Activated naive CD4-positive, alpha-beta T cell treated with anti-CD3 and anti-CD28 coated beads, Interleukin-2, amount 10 ng/mL, durations not matched to agents 7 days and 5 days (primary cell): ENCODE data around the gene ENTHD1.

Experiments
- CTCF ChIA-PET: fragments of 350-600 bp; sonication (Branson Sonifier 250); formaldehyde crosslinking; loops from one replicate; lab custom pipeline; 2021; ENCODE audit warnings: antibody characterized with exemption; lab: Charles Lee
- DNase-seq: peaks from one replicate; pipeline ENCODE4 v3.0.0-alpha.2; 2020
- H3K27ac Mint-ChIP-seq: one replicate; pipeline ENCODE4 v1.8.0; 2021; ENCODE audit warnings: mild to moderate bottlenecking, moderate library complexity, mixed read lengths
- H3K27me3 Mint-ChIP-seq: one replicate; pipeline ENCODE4 v1.8.0; 2021; ENCODE audit warnings: mild to moderate bottlenecking, mixed read lengths
- H3K36me3 Mint-ChIP-seq: one replicate; pipeline ENCODE4 v1.8.0; 2021; ENCODE audit warnings: mixed read lengths
- H3K4me1 Mint-ChIP-seq: one replicate; pipeline ENCODE4 v1.8.0; 2021; ENCODE audit warnings: mixed read lengths
- H3K4me3 Mint-ChIP-seq: one replicate; pipeline ENCODE4 v1.8.0; 2021; ENCODE audit warnings: mild to moderate bottlenecking, moderate library complexity, mixed read lengths
- H3K9me3 Mint-ChIP-seq: one replicate; pipeline ENCODE4 v1.8.0; 2021; ENCODE audit warnings: mixed read lengths

The ENTHD1 gene

GRCh38 chr22:39833610-39834009, 60.0 kb downstream of the ENTHD1 start:
- Mint-ChIP-seq H3K27me3 (peaks cover 11% of the 10 kb centered on the region), H3K4me1 (peaks cover 14% of the 10 kb centered on the region), H3K4me3 (no peak overlapping the region), H3K9me3 (no peaks in the 10 kb centered on the region), H3K36me3 (no peaks in the 10 kb centered on the region), H3K27ac (no peak overlapping the region)
- CTCF ChIA-PET: interaction anchor here (0.9 kb wide), 1 partner anchor 26 kb away, joined by 3 read pairs; no protein-coding TSS in a partner anchor
- no peak for DNase-seq

DNA sequence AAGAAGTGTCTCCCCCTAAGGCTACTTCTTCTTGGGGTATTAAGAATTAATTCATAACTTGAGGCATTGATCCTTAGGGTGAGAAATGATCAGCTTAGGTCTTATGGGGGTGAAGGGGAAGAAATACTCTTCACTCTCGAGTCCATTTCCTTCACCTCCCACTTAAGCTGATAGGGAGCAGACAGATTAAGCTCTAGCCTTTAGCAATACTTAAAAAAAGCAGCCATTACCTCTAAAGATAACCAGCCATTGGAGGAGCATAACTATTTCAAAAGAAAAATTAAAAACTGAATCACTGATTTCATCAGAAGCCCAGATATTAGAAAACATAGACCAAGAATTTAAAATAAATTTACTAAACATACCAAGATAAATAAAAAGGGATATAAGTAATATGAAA, 60.5 kb downstream of the ENTHD1 start:
- H3K27ac Mint-ChIP-seq: no peak overlapping the region
- H3K27me3 Mint-ChIP-seq: peaks cover 11% of the 10 kb centered on the region
- peaks cover 14% of the 10 kb centered on the region for H3K4me1 Mint-ChIP-seq
- DNase-seq: no peak
- H3K36me3 Mint-ChIP-seq: no peaks in the 10 kb centered on the region
- H3K4me3 Mint-ChIP-seq: no peak overlapping the region
- CTCF ChIA-PET: interaction anchor here (0.9 to 1.1 kb wide), 3 partner anchors 25 to 207 kb away, joined by 3 to 4 read pairs (median 3); no protein-coding TSS in a partner anchor
- no peaks in the 10 kb centered on the region for H3K9me3 Mint-ChIP-seq

DNA sequence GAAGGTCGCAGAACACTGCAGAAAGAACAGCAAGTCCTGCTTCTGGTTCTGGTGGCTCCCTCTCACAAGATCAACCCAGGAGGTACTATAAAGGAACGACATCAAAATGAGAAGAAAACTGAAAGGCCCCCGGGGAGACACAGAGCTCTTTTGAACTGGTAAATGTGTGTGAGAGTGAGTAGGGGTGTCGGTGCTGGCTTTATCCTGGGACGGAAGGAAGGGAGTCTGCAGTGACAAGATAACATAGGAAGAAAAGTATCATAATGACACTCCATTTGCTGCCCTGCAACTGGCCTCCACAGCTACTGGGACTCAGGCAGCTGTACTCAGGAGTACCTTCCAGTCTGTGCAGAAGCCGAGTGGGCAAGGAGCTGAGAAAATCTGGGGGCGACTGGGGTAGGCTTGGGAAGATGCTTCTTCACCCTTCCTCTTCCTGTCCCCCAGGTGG, 60.9 kb downstream of the ENTHD1 start:
- CTCF ChIA-PET: interaction anchor here (1.1 kb wide), 2 partner anchors 67 to 207 kb away, joined by 3 to 4 read pairs; no protein-coding TSS in a partner anchor
- Mint-ChIP-seq H3K36me3 (no peaks in the 10 kb centered on the region), H3K9me3 (no peaks in the 10 kb centered on the region), H3K27ac (peak overlapping the region; percentile 1), H3K4me3 (no peak overlapping the region), H3K4me1 (peaks cover 14% of the 10 kb centered on the region), H3K27me3 (peaks cover 11% of the 10 kb centered on the region)
- DNase-seq: no peak

DNA sequence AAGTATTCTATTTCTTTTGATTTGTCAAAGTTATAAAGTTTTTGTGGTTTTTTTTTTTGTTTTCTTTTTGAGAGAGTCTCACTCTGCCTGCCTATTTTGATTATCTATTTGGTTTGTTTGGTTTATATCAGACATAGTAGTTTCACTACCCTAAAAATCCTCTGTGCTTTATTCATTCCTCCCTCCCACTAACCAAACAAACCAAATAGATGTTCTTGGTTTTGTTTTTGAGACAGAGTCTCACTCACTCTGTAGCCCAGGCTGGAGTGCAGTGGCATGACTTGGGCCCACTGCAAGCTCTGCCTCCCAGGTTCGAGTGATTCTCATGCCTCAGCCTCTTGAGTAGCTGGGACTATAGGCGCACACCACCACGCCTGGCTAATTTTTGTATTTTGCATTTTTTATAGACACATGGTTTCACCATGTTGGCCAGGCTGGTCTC, 67.9 kb downstream of the ENTHD1 start:
- DNase-seq: peak; percentile 25
- Mint-ChIP-seq H3K27me3 (no peaks in the 10 kb centered on the region), H3K36me3 (no peaks in the 10 kb centered on the region), H3K9me3 (no peaks in the 10 kb centered on the region), H3K27ac (no peak overlapping the region), H3K4me1 (peaks cover 11% of the 10 kb centered on the region), H3K4me3 (no peak overlapping the region)
- CTCF ChIA-PET: no interaction called here

DNA sequence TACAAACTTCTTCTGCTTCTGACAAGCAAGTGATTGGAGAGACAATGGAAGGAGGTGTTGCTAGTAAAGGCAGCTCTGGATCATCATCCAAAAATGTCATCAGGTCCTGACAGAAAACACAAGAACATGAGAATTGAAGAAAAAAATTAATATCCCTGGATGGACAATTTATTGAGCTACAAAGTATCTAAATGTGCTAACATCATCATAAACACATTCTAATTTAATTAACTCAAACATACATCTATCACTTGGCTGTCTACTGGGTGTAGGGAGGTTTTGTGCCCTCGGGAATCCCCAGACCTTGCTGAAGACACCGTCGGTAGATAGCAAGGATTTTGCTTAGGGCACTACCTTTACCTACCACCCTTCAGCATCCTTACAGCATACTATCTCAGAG, 72.6 kb downstream of the ENTHD1 start:
- CTCF ChIA-PET: no interaction called here
- no peaks in the 10 kb centered on the region for H3K36me3 Mint-ChIP-seq
- DNase-seq: no peak
- peaks cover 6% of the 10 kb centered on the region for H3K4me1 Mint-ChIP-seq
- H3K27ac Mint-ChIP-seq: no peak overlapping the region
- H3K27me3 Mint-ChIP-seq: peaks cover 10% of the 10 kb centered on the region
- no peaks in the 10 kb centered on the region for H3K9me3 Mint-ChIP-seq
- H3K4me3 Mint-ChIP-seq: no peak overlapping the region

- CTCF ChIA-PET: no interaction called here
- no peak overlapping the region for H3K27ac Mint-ChIP-seq
- no peak for DNase-seq
- no peaks in the 10 kb centered on the region for H3K4me1 Mint-ChIP-seq
- H3K9me3 Mint-ChIP-seq: no peaks in the 10 kb centered on the region
- H3K27me3 Mint-ChIP-seq: peaks cover 13% of the 10 kb centered on the region
- H3K36me3 Mint-ChIP-seq: no peaks in the 10 kb centered on the region
- H3K4me3 Mint-ChIP-seq: no peak overlapping the region
Measured at GRCh38 chr22:39820256-39820655, 73.3 kb downstream of the ENTHD1 start.

GRCh38 chr22:39819429-39819828, 74.1 kb downstream of the ENTHD1 start:
- no peaks in the 10 kb centered on the region for H3K4me1 Mint-ChIP-seq
- no peaks in the 10 kb centered on the region for H3K9me3 Mint-ChIP-seq
- CTCF ChIA-PET: no interaction called here
- peaks cover 13% of the 10 kb centered on the region for H3K27me3 Mint-ChIP-seq
- no peak overlapping the region for H3K4me3 Mint-ChIP-seq
- DNase-seq: no peak
- H3K36me3 Mint-ChIP-seq: no peaks in the 10 kb centered on the region
- H3K27ac Mint-ChIP-seq: no peak overlapping the region

DNA sequence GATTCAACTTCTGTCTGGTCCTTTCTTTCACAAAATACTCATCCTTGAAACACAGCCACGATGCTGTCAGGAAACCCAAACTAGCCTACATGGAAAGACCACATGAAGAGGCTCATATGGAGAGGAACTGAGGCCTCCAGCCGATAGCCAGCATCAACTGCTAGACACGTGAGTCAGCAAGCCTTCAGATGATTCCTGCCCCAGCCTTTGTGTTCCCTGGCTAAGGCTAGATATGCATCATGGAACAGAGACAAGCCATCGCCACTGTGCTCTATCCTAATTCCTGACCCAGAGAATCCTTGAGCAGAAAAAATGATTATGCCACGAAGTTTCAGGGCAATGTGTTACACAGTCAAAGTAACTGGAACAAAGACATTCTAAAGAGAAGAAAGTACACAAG, 75.5 kb downstream of the ENTHD1 start:
- CTCF ChIA-PET: no interaction called here
- Mint-ChIP-seq H3K4me3 (no peak overlapping the region), H3K9me3 (no peaks in the 10 kb centered on the region), H3K36me3 (no peaks in the 10 kb centered on the region), H3K27me3 (peaks cover 19% of the 10 kb centered on the region), H3K4me1 (no peaks in the 10 kb centered on the region), H3K27ac (no peak overlapping the region)
- DNase-seq: no peak

GRCh38 chr22:39815932-39816331, 77.6 kb downstream of the ENTHD1 start:
- Mint-ChIP-seq H3K4me3 (no peak overlapping the region), H3K9me3 (no peaks in the 10 kb centered on the region), H3K36me3 (no peaks in the 10 kb centered on the region), H3K27ac (no peak overlapping the region), H3K4me1 (no peaks in the 10 kb centered on the region), H3K27me3 (peaks cover 30% of the 10 kb centered on the region)
- DNase-seq: no peak
- CTCF ChIA-PET: no interaction called here

GRCh38 chr22:39814899-39815298, 78.7 kb downstream of the ENTHD1 start:
- no peak overlapping the region for H3K4me3 Mint-ChIP-seq
- H3K36me3 Mint-ChIP-seq: no peaks in the 10 kb centered on the region
- no peak for DNase-seq
- no peaks in the 10 kb centered on the region for H3K9me3 Mint-ChIP-seq
- peaks cover 30% of the 10 kb centered on the region for H3K27me3 Mint-ChIP-seq
- H3K4me1 Mint-ChIP-seq: peaks cover 4% of the 10 kb centered on the region
- CTCF ChIA-PET: no interaction called here
- no peak overlapping the region for H3K27ac Mint-ChIP-seq

- no peaks in the 10 kb centered on the region for H3K9me3 Mint-ChIP-seq
- no peak for DNase-seq
- no peaks in the 10 kb centered on the region for H3K36me3 Mint-ChIP-seq
- H3K27me3 Mint-ChIP-seq: peaks cover 17% of the 10 kb centered on the region
- no peak overlapping the region for H3K4me3 Mint-ChIP-seq
- H3K27ac Mint-ChIP-seq: no peak overlapping the region
- CTCF ChIA-PET: interaction anchor here (1.0 to 1.5 kb wide), 2 partner anchors 61 to 162 kb away, joined by 3 read pairs; no protein-coding TSS in a partner anchor
- H3K4me1 Mint-ChIP-seq: peaks cover 28% of the 10 kb centered on the region
Measured at GRCh38 chr22:39809772-39810557, 83.6 kb downstream of the ENTHD1 start.

DNA sequence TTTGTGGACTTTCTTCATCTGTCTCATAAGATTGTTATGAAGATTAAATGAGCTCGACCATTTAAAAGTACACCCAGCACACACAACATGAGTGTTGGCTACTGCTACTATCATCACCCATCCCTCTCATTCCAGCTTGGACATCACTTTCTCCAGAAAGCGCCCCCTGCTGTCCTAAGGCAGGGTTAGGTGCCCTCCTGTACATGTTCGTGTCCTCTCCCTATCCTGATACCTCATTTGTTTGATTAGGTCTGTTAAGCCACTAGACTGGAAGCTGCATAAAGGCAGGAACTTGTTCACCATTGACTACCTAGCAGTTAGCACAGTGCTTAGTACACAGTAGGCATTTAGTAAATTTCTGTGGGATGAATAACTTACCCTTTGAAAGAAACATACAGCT, 85.5 kb downstream of the ENTHD1 start:
- Mint-ChIP-seq H3K4me3 (no peak overlapping the region), H3K9me3 (no peaks in the 10 kb centered on the region), H3K27ac (no peak overlapping the region), H3K27me3 (peaks cover 18% of the 10 kb centered on the region), H3K36me3 (peaks cover 1% of the 10 kb centered on the region), H3K4me1 (peaks cover 28% of the 10 kb centered on the region)
- CTCF ChIA-PET: interaction anchor here (0.8 to 0.9 kb wide), 2 partner anchors 9 to 25 kb away, joined by 3 read pairs; no protein-coding TSS in a partner anchor
- DNase-seq: peak; percentile 39

- Mint-ChIP-seq H3K9me3 (no peaks in the 10 kb centered on the region), H3K36me3 (peaks cover 1% of the 10 kb centered on the region), H3K4me3 (no peak overlapping the region), H3K27me3 (peaks cover 13% of the 10 kb centered on the region), H3K4me1 (peaks cover 28% of the 10 kb centered on the region), H3K27ac (no peak overlapping the region)
- no peak for DNase-seq
- CTCF ChIA-PET: interaction anchor here (1.1 to 1.3 kb wide), 2 partner anchors 57 to 127 kb away, joined by 3 read pairs; no protein-coding TSS in a partner anchor
Measured at GRCh38 chr22:39806109-39806508, 87.5 kb downstream of the ENTHD1 start.

- peaks cover 26% of the 10 kb centered on the region for H3K4me1 Mint-ChIP-seq
- H3K4me3 Mint-ChIP-seq: no peak overlapping the region
- peaks cover 13% of the 10 kb centered on the region for H3K27me3 Mint-ChIP-seq
- DNase-seq: no peak
- H3K27ac Mint-ChIP-seq: no peak overlapping the region
- H3K36me3 Mint-ChIP-seq: peaks cover 1% of the 10 kb centered on the region
- CTCF ChIA-PET: interaction anchor here (0.6 to 1.1 kb wide), 2 partner anchors 11 to 128 kb away, joined by 3 to 4 read pairs; no protein-coding TSS in a partner anchor
- peaks cover 7% of the 10 kb centered on the region for H3K9me3 Mint-ChIP-seq
Measured at GRCh38 chr22:39805117-39805516, 88.4 kb downstream of the ENTHD1 start.

GRCh38 chr22:39802682-39803081, 90.9 kb downstream of the ENTHD1 start:
- Mint-ChIP-seq H3K27ac (no peak overlapping the region), H3K36me3 (peaks cover 11% of the 10 kb centered on the region), H3K4me3 (no peak overlapping the region), H3K9me3 (peaks cover 27% of the 10 kb centered on the region), H3K4me1 (peaks cover 15% of the 10 kb centered on the region), H3K27me3 (peaks cover 13% of the 10 kb centered on the region)
- DNase-seq: no peak
- CTCF ChIA-PET: no interaction called here
